ENCODE measurements around the gene NDUFV1.

DNA sequence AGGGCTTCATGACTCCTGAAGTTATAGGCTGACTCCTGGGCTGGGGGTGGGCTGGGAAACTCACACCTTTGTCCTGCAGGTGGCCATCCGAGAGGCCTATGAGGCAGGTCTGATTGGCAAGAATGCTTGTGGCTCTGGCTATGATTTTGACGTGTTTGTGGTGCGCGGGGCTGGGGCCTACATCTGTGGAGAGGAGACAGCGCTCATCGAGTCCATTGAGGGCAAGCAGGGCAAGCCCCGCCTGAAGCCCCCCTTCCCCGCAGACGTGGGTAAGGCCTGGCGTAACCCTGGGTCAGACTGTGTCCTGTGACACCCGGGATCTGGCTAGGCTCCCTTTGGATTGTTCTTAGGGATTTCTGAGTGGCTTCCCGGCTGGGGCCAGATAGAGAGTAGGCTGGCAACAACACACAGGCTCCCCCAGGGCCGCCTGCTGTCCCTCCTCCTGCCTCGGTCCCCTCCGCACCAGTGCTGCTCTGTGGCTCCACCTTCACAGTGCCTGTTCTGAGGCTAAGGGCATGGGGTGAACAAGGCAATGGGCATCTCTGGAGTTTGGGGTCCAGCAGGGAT is 3.6 kb downstream of the NDUFV1 start:
- no peak for TF ChIP-seq CTCF (IDR thresholded peaks at IDR 0.05 in 8 of 11, conservative IDR thresholded peaks at IDR 0.05 in 3 of 11)
- no peak for TF ChIP-seq POLR2AphosphoS5 (IDR thresholded peaks at IDR 0.05)

Data from spleen (tissue), 7 donors.